ENCODE measurements around the gene AGA. TPM values are rescaled to one million over a fixed set of nuclear protein-coding genes. Genes with fewer than 3 reads are reported as not detected.

Gene AGA
- total and polyA plus RNA-seq, 2 of the 4 experiments (the other 2 are of a cell fraction) = 26.3 to 38.5 TPM

GRCh38 chr4:177427192-177427591 is 15.0 kb downstream of the AGA start:
- no CpG with 5 or more reads among the region's 1 CpG for WGBS, 2 experiments (ENCODE audit: extremely low coverage in 2 of 2, insufficient read length in 1 of 2)
- dilution Hi-C loops (cut with HindIII; ENCODE audit: low sequenced_read_pairs, unreplicated experiment) (no loop called here), intact Hi-C loops (cut with micrococcal nuclease) (no loop called here), in situ Hi-C loops (cut with MboI; ENCODE audit: low sequenced_read_pairs) (no loop called here)
- H3K4ac ChIP-seq (ENCODE audit: low read depth, low read length) = peak overlapping the region; percentile 79; the same call in 1 of the 2 replicates
- BruUV-seq (replicated peaks) = no TSS peak
- H3K36me3 ChIP-seq (ENCODE audit: control insufficient read depth, insufficient read depth, low read length) = no peaks in the 10 kb centered on the region
- no peak overlapping the region; the same call in 2 of the 3 replicates for H2BK15ac ChIP-seq (ENCODE audit: low read depth, low read length)
- ATAC-seq (ENCODE audit: low read depth) (peak; percentile 99), DNase-seq (peak; percentile 75)
- POLR2A ChIA-PET (ENCODE audit: unreplicated experiment) = no interaction called here
- no peaks in the 10 kb centered on the region for H3K79me1 ChIP-seq (ENCODE audit: low read depth in 1 of 2, low read length in 2 of 2)
- H3K4me1 ChIP-seq (ENCODE audit: control insufficient read depth, insufficient read depth, low read length) = peaks cover 8% of the 10 kb centered on the region
- H3K9me1 ChIP-seq (ENCODE audit: insufficient read depth, low read length) = no peaks in the 10 kb centered on the region; the same call in 1 of the 2 replicates
- peak overlapping the region; percentile 74 for H2AFZ ChIP-seq (replicated peaks; ENCODE audit: low read length, poor library complexity)
- H3K27ac ChIP-seq (ENCODE audit: insufficient read depth, low read length) = no peak overlapping the region
- H4K91ac ChIP-seq (ENCODE audit: insufficient read depth, low read depth, low read length) = peak overlapping the region; percentile 71; the same call in 1 of the 2 replicates
- H3K9ac ChIP-seq (ENCODE audit: low read depth, low read length) = no peak overlapping the region
- peak overlapping the region; percentile 71 for H3K14ac ChIP-seq (replicated peaks; ENCODE audit: low read depth, low read length)
- H3K4me2 ChIP-seq (ENCODE audit: low read depth, low read length) = peak overlapping the region; percentile 83; the same call in 1 of the 2 replicates
- H3K56ac ChIP-seq (ENCODE audit: extremely low read depth, insufficient read depth, low read length) = no peak overlapping the region
- peak overlapping the region; percentile 23 to 64; a peak in 2 of 4 replicates for H4K8ac ChIP-seq (ENCODE audit: low read depth in 2 of 2, low read length in 2 of 2)
- H4K20me1 ChIP-seq (ENCODE audit: insufficient read depth, low read length) = no peaks in the 10 kb centered on the region
- CTCF ChIA-PET = no interaction called here
- H2AK9ac ChIP-seq (replicated peaks; ENCODE audit: low read depth, low read length, poor library complexity) = no peak overlapping the region
- H2BK20ac ChIP-seq (ENCODE audit: low read depth, low read length) = peak overlapping the region; percentile 83; the same call in 1 of the 2 replicates
- H2AK5ac ChIP-seq (ENCODE audit: low read depth, low read length) = 0 out of 2 replicates have a peak overlapping the region, but pooled peaks have one; percentile 13
- H3K27me3 ChIP-seq (ENCODE audit: control insufficient read depth, insufficient read depth, low read length) = no peaks in the 10 kb centered on the region
- H3K4me3 ChIP-seq (ENCODE audit: insufficient read depth, low read depth, low read length) = no peak overlapping the region
- H3K9me3 ChIP-seq (ENCODE audit: control insufficient read depth, insufficient read depth, low read length) = no peaks in the 10 kb centered on the region
- no peak overlapping the region for H3K23ac ChIP-seq (ENCODE audit: low read depth, low read length)
- peak overlapping the region; percentile 62; the same call in 1 of the 2 replicates for H4K5ac ChIP-seq (ENCODE audit: low read depth, low read length)
- H2BK120ac ChIP-seq (ENCODE audit: low read depth, low read length) = peak overlapping the region; percentile 93
- peak overlapping the region; percentile 86; the same call in 1 of the 2 replicates for H3K18ac ChIP-seq (ENCODE audit: low read depth, low read length)
- TF ChIP-seq MAFK (IDR thresholded peaks at IDR 0.05; ENCODE audit: low read depth, low read length) (no peak), MXI1 (IDR thresholded peaks at IDR 0.05; ENCODE audit: borderline replicate concordance, low read depth, low read length) (no peak), RFX5 (IDR thresholded peaks at IDR 0.05; ENCODE audit: low read depth, low read length) (no peak), NFE2L2 (IDR thresholded peaks at IDR 0.05; ENCODE audit: low read depth, low read length) (peak; percentile 51; the same call in 1 of the 2 replicates), BHLHE40 (IDR thresholded peaks at IDR 0.05; ENCODE audit: low read depth, low read length) (no peak), FOS (IDR thresholded peaks at IDR 0.05; ENCODE audit: low read depth, low read length) (no peak), MAZ (IDR thresholded peaks at IDR 0.05; ENCODE audit: borderline replicate concordance, low read depth, low read length) (no peak), RAD21 (IDR thresholded peaks at IDR 0.05; ENCODE audit: low read length) (no peak)
- H2BK5ac ChIP-seq (ENCODE audit: low read depth, low read length, poor library complexity, severe bottlenecking) = peak overlapping the region; percentile 91
